Natural killer cell (primary cell): ENCODE measurements around the gene SBNO2. TPM values are rescaled to one million over a fixed set of nuclear protein-coding genes. Genes with fewer than 3 reads are reported as not detected.

ENCODE experiments used
- ATAC-seq, 3 donors: fragments of 150-1000 bp in 2 of 3; fragments of 200-7000 bp in 1 of 3; cut with Tn5 transposase; 1 replicate in 1 of 3; 2 replicates in 2 of 3; pipeline ENCODE4 v1.10.0; 2021; ENCODE audit warnings: mild to moderate bottlenecking in 2 of 3, moderate library complexity in 2 of 3
- DNase-seq, 2 donors: peaks; one replicate each; pipeline versions ENCODE4 v3.0.0 to v3.0.0-alpha.2; 2013 to 2021; ENCODE audit warnings: mixed read lengths in 1 of 2
- H3K27ac ChIP-seq: one replicate; pipeline ENCODE4 v1.5.1; 2013; ENCODE audit warnings: mild to moderate bottlenecking, low read length
- H3K27me3 ChIP-seq: one replicate; pipeline ENCODE4 v1.6.1; 2013; ENCODE audit warnings: low read length; ENCODE audit not compliant: control insufficient read depth, insufficient read depth
- H3K36me3 ChIP-seq: one replicate; pipeline ENCODE4 v1.6.1; 2013; ENCODE audit warnings: low read length; ENCODE audit not compliant: control insufficient read depth, insufficient read depth
- H3K4me1 ChIP-seq: one replicate; pipeline ENCODE4 v1.6.1; 2013; ENCODE audit warnings: low read length; ENCODE audit not compliant: control insufficient read depth, insufficient read depth
- H3K4me3 ChIP-seq: one replicate; pipeline ENCODE4 v1.5.1; 2013; ENCODE audit warnings: low read length
- H3K9me3 ChIP-seq: one replicate; pipeline ENCODE4 v1.6.1; 2013; ENCODE audit warnings: low read length; ENCODE audit not compliant: control insufficient read depth, insufficient read depth
- H3K27ac Mint-ChIP-seq, 2 donors: one replicate each; pipeline ENCODE4 v1.8.0; 2022; ENCODE audit warnings: mild to moderate bottlenecking in 2 of 2, mixed read lengths in 2 of 2, moderate library complexity in 1 of 2
- H3K27me3 Mint-ChIP-seq, 2 donors: one replicate each; pipeline ENCODE4 v1.8.0; 2022; ENCODE audit warnings: low read depth in 2 of 2, mixed read lengths in 2 of 2
- H3K36me3 Mint-ChIP-seq: one replicate; pipeline ENCODE4 v1.8.0; 2022; ENCODE audit warnings: mixed read lengths
- H3K4me1 Mint-ChIP-seq, 2 donors: one replicate each; pipeline ENCODE4 v1.8.0; 2022; ENCODE audit warnings: mixed read lengths in 2 of 2
- H3K4me3 Mint-ChIP-seq: one replicate; pipeline ENCODE4 v1.8.0; 2022; ENCODE audit warnings: mild to moderate bottlenecking, moderate library complexity, mixed read lengths
- H3K9me3 Mint-ChIP-seq, 2 donors: one replicate each; pipeline ENCODE4 v1.8.0; 2022; ENCODE audit warnings: mixed read lengths in 2 of 2
- WGBS: methylation state at CpG from one replicate; pipeline ENCODE4 v1.1.7; 2013; ENCODE audit warnings: missing lambda C conversion rate; ENCODE audit not compliant: insufficient coverage; 5-methylcytosine and 5-hydroxymethylcytosine counted together
- intact Hi-C: fragments of 100-400 bp; cut with micrococcal nuclease; formaldehyde crosslinking; loops from one replicate; pipeline ENCODE4 v1.14.2; 2022
- total RNA-seq, 4 donors: library from RNA; stranded (reverse); fragments of 120-200 nt in 1 of 4; gene quantifications; one replicate each; pipeline versions ENCODE4 v1.2.3 to v1.2.4, GENCODE V29; 2013 to 2022
- TF ChIP-seq, protein P1 (sequence below): fragments of 200-600 bp; IDR thresholded peaks from one replicate; pipeline ENCODE4 v1.8.0; 2022; ENCODE audit warnings: antibody characterized with exemption

Gene SBNO2
- total RNA-seq, 3 donors from 2014 or later (not counting 1 experiment from before 2014, with no cell fraction given): 92.0 to 106 (median 94.3) TPM

DNA sequence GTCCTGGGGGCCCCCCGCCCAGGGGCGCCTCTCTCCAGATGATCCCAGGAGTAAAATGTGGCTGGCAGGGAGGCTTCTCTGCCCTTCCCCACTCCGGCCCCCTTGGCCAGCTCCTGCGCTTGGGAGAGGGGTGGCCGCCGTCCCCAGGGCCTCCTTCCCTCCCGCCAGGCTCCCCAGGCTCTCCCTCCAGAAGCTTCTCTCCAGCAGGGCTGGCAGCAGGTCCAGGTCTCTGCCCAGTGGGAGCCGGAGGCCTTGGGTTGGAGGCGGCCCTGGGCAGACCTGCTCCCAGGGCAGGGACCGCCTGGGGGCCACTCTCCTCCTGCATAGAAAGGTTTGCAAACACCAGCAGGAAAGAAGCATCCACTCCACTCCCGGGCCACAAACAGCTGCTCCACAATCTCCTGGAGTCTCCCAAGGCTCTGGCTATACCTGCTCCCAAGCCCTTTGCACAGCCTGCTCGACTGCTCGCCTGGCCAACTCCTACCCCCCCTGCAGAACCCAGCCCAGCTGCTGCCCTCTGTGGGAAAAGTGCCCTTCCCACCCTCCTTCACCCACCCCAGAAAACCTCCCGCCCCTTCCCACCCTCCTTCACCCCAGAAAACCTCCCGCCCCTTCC is 26.0 kb downstream of the SBNO2 start:
- ATAC-seq (no peak), DNase-seq (no peak)
- H3K4me1 Mint-ChIP-seq: peaks cover 7 to 16% of the 10 kb centered on the region in 2 donors
- no peak overlapping the region for H3K4me3 Mint-ChIP-seq
- no peaks in the 10 kb centered on the region for H3K27me3 ChIP-seq
- H3K9me3 ChIP-seq: no peaks in the 10 kb centered on the region
- H3K4me3 ChIP-seq: no peak overlapping the region
- no peaks in the 10 kb centered on the region for H3K9me3 Mint-ChIP-seq
- H3K36me3 Mint-ChIP-seq: no peaks in the 10 kb centered on the region
- TF ChIP-seq, protein P1, sequence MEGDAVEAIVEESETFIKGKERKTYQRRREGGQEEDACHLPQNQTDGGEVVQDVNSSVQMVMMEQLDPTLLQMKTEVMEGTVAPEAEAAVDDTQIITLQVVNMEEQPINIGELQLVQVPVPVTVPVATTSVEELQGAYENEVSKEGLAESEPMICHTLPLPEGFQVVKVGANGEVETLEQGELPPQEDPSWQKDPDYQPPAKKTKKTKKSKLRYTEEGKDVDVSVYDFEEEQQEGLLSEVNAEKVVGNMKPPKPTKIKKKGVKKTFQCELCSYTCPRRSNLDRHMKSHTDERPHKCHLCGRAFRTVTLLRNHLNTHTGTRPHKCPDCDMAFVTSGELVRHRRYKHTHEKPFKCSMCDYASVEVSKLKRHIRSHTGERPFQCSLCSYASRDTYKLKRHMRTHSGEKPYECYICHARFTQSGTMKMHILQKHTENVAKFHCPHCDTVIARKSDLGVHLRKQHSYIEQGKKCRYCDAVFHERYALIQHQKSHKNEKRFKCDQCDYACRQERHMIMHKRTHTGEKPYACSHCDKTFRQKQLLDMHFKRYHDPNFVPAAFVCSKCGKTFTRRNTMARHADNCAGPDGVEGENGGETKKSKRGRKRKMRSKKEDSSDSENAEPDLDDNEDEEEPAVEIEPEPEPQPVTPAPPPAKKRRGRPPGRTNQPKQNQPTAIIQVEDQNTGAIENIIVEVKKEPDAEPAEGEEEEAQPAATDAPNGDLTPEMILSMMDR: no peak
- H3K27me3 Mint-ChIP-seq: no peaks in the 10 kb centered on the region
- H3K36me3 ChIP-seq: peaks cover 31% of the 10 kb centered on the region
- H3K27ac ChIP-seq: no peak overlapping the region
- 92% methylated on average over 13 of the region's 15 CpGs for WGBS
- H3K4me1 ChIP-seq: no peaks in the 10 kb centered on the region
- intact Hi-C loops: no loop called here
- H3K27ac Mint-ChIP-seq: no peak overlapping the region

DNA sequence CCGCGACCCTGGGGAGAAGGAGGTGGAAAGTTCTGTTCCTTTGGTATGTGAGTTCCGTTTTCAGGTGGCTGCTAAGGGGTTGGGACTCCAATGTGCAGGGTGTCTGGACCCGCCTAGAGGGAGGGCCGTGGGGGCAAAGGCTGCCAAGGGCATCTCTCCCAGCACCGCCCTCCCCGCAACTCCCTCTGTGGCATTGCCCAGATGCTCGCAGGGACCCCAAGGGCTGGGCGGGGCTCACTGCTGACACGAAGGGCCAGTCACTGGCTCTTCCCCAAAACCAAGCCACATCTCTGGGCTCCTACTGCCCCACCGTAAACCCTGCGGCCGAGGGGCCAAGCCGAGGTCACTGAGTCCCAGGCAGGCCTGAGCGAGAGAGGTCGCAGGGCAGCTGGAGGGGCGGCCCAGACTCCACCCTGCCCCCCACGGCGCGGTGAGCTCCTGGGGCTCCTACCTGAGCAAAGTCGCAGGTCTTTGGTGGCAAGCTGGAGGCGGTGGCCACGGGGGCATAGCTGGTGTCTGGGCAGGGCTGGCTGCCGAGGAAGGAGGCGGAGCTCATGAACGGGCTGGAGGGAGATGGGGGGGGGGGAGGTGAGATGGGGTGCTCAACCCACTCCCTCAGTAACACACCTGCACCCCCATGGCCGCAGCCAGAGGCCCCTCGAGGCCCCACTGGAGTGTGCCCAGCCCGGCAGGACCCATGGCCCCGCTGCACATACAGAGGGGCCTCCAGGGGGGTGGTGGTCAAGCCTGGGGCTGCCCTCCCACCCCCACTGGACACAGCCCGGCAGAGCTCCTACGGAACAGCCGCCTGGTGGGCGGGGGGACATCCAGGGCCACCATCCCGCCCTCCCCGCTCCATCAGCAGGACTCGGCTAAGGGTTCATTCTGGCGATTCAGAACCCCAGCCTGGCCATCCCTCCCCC is 26.9 kb downstream of the SBNO2 start:
- Histone ChIP-seq H3K4me3 (no peak overlapping the region), H3K27ac (no peak overlapping the region), H3K9me3 (no peaks in the 10 kb centered on the region), H3K36me3 (peaks cover 28% of the 10 kb centered on the region), H3K27me3 (no peaks in the 10 kb centered on the region), H3K4me1 (no peaks in the 10 kb centered on the region)
- Mint-ChIP-seq H3K36me3 (no peaks in the 10 kb centered on the region), H3K9me3 (peaks cover 0 to under 1% of the 10 kb centered on the region in 2 donors), H3K27me3 (no peaks in the 10 kb centered on the region), H3K4me1 (peaks cover 7 to 17% of the 10 kb centered on the region in 2 donors), H3K27ac (no peak overlapping the region), H3K4me3 (no peak overlapping the region)
- intact Hi-C loops: no loop called here
- ATAC-seq: no peak
- WGBS: 95% methylated on average over 35 of the region's 38 CpGs
- DNase-seq: no peak
- TF ChIP-seq, protein P1: no peak

DNA sequence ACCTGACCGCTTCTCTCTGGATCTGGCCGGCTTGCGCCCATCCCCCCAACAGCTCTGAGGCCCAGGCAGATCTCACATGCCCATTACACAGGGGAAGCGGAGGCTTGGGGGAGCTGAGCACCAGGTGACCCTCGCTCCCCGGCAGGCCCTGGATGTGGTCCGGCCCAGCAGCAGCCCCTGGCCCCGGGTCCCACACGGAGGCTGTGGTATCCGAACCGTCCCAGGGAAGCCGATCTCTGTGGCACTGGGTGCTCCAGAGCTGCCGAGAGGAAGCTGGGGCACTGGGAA is 27.7 kb downstream of the SBNO2 start:
- Histone ChIP-seq H3K4me3 (no peak overlapping the region), H3K36me3 (peaks cover 23% of the 10 kb centered on the region), H3K27ac (no peak overlapping the region), H3K4me1 (no peaks in the 10 kb centered on the region), H3K27me3 (no peaks in the 10 kb centered on the region), H3K9me3 (no peaks in the 10 kb centered on the region)
- WGBS: 90% methylated on average over 13 of the region's 13 CpGs
- H3K4me1 Mint-ChIP-seq: peaks cover 12 to 22% of the 10 kb centered on the region in 2 donors
- TF ChIP-seq, protein P1: no peak
- H3K36me3 Mint-ChIP-seq: no peaks in the 10 kb centered on the region
- ATAC-seq (no peak), DNase-seq (no peak)
- intact Hi-C loops: no loop called here
- H3K27me3 Mint-ChIP-seq: no peaks in the 10 kb centered on the region
- no peak overlapping the region for H3K4me3 Mint-ChIP-seq
- H3K27ac Mint-ChIP-seq: no peak overlapping the region
- H3K9me3 Mint-ChIP-seq: peaks cover 0 to 3% of the 10 kb centered on the region in 2 donors
